Left lobe of liver (tissue), 2 donors: Measurements from ENCODE around the gene SKIL. TPM values are rescaled to one million over a fixed set of nuclear protein-coding genes. Genes with fewer than 3 reads are reported as not detected.

Experiments
- ATAC-seq: fragments of 200-7000 bp; cut with Tn5 transposase; one replicate; pipeline ENCODE4 v1.9.1; 2020; ENCODE audit warnings: mild to moderate bottlenecking, moderate library complexity
- DNase-seq: peaks from one replicate; pipeline ENCODE4 v3.0.0-alpha.2; 2020; ENCODE audit warnings: low spot score
- total RNA-seq: library from RNA; stranded (reverse); gene quantifications from one replicate; pipeline ENCODE4 v1.2.1, GENCODE V29; 2021
- donor health status: DM: no; HTN: no; CAD: no; lungs with moderate emphysema.
- donor health status: DM: no; HTN: yes; CAD: no.

The SKIL gene
- total RNA-seq, 1 donor from 2014 or later: 22.4 TPM

DNA sequence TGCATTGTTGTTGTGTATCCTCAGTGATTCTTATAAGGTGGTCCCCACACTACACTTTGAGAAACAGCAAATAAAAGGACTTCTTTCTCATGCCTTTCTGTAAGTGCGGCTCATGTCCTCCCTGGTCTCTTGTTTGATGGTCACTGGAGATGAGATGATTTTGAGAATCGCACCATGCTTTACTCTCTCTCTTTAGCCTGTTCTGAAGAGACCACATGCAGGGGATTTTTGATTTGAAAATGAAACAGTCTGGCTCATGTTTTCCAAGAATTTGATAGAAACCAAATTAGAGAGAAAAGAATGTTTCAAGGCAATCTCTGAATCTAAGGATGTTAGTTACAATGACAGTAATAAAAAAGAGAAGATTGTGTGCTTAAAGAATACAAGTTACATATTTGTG lies 79.2 kb downstream of the SKIL start:
- no peak for ATAC-seq
- DNase-seq: no peak

DNA sequence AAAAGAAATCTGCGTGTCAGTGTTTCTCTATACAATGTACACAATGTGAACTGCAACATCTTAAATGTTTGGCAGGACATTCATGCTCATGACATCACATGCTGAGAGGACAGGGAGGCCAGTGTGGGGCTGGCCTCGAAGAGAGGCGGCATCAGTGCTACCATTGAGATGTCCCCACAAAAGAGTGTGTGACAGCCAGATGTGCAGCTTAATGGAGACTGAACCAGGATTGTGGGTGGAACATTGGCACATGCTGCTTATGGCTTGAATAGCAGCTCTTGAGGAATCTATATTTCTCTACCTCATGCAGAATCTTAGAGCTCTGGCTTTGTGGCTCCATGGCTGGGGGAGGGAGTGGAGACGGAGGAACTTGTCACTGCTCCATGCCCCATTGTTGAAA lies 79.7 kb downstream of the SKIL start:
- ATAC-seq (no peak), DNase-seq (no peak)

DNA sequence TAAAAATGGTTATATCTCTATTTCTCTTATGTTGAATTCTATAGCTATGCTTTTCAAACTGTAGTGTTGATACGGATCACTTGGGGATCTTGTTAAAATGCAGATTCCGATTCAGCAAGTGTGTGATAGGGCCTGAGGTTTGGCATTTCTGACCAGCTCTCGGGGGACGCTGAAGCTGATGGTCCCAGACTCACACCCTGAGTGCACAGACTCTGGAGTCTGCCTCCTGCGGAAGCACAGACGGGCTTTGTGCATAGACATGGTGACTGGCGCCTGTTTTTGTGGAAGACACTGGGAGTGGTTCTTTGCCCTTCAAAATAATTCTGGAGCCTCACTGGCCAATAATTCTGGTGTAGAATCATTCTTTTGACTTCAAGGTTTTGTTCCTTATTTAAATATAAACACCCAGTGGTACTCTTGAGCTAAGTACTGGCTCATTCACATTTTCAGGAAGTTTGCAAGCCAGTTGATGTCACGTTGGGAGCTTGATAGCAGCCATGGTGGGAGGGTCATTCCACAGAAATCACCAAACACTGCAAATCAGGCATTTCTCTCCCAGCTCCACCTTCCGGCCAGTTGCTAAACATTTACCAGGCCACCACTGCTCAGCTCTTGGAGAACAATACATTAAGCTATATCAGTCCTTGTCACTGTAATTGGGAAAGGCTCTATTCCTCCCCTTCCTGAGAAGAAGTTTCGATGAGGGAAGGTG lies 80.3 kb downstream of the SKIL start:
- ATAC-seq: no peak

GRCh38 chr3:170438836-170439235 lies 81.3 kb downstream of the SKIL start:
- no peak for ATAC-seq
- no peak for DNase-seq

More for the DNA sequence above, 80.3 kb downstream of the SKIL start:
- no peak for DNase-seq

GRCh38 chr3:170440344-170440743 lies 82.8 kb downstream of the SKIL start:
- DNase-seq (no peak), ATAC-seq (no peak)

- no peak for DNase-seq
- no peak for ATAC-seq
Measured at GRCh38 chr3:170441412-170441811, 83.9 kb downstream of the SKIL start.

DNA sequence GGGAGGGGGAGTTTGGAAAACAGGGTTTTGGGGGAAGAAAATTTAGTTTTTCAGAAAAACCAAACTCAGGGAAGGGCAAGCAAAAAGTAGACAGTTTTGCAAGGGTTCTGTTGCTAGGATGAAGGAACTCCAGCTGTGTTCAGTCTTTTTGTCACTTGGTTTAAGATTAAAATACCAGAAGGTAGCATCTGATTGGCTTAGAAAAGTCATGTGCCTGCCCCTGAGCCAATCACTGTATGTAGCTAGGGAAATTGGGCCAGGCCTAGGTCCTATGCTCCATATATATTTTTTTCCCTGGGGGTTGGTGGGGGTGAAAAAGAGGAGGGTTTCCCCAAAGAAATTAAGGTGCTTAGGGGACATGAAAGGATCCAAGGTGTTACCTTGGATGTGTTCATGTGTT lies 85.4 kb downstream of the SKIL start:
- DNase-seq (no peak), ATAC-seq (no peak)

DNA sequence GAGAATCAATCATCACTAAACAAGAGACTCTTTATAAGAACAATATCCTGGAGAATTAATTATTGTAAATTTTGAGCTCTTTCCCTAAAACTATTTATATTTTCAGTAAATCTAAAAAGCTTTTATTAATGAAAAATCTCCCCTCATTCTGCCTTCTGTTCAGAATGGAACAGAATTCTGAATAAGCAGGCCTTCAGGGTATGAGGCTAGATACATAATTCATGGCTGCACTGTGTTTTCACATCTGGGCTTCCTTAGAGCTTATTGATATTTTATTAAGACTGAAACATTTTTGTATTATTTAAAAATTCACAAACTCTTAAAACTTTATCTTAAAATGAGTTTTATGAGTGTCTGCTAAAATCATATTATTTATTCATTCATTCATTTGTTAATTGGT lies 85.9 kb downstream of the SKIL start:
- DNase-seq (no peak), ATAC-seq (no peak)

Other genes with a start within 250 kb of the SKIL start
- 17.6 TPM for gene PHC3, start 176.0 kb upstream of the SKIL start, total RNA-seq
- 10.1 TPM for gene PRKCI, start 135.3 kb upstream of the SKIL start, total RNA-seq
- 1.5 TPM for gene CLDN11, start 61.2 kb downstream of the SKIL start, total RNA-seq
- gene SLC7A14, start 228.4 kb downstream of the SKIL start, total RNA-seq: 0.10 TPM